Superior temporal gyrus (tissue), 1 donor: Measurements from ENCODE around the gene CLN3.
"Not testable (repeated sequence)": the region's sequence is repeated elsewhere in the genome, so short reads cannot be mapped to it uniquely, and the experiment has no call there.

Source experiments
- DNase-seq: peaks from one replicate; pipeline ENCODE4 v3.0.0-alpha.2; 2016; ENCODE audit errors: extremely low spot score

CLN3 gene

GRCh38 chr16:28513484-28514181, 21.8 kb upstream of the CLN3 start:
- no peak for DNase-seq

- DNase-seq: no peak
Measured at GRCh38 chr16:28511801-28512789, 20.2 kb upstream of the CLN3 start.

GRCh38 chr16:28511031-28511430, 19.2 kb upstream of the CLN3 start:
- no peak for DNase-seq

GRCh38 chr16:28505489-28506137, 13.7 kb upstream of the CLN3 start:
- no peak for DNase-seq

- no peak for DNase-seq
Measured at GRCh38 chr16:28504707-28505404, 13.0 kb upstream of the CLN3 start.

GRCh38 chr16:28503470-28504259, 11.8 kb upstream of the CLN3 start:
- DNase-seq: no peak

- no peak for DNase-seq
Measured at GRCh38 chr16:28502290-28502689, 10.4 kb upstream of the CLN3 start.

- DNase-seq: no peak
Measured at GRCh38 chr16:28501258-28502232, 9.7 kb upstream of the CLN3 start.

GRCh38 chr16:28500476-28501180, 8.8 kb upstream of the CLN3 start:
- DNase-seq: not testable (repeated sequence)

- DNase-seq: no peak
Measured at GRCh38 chr16:28499854-28500253, 8.0 kb upstream of the CLN3 start.

GRCh38 chr16:28498666-28499381, 7.0 kb upstream of the CLN3 start:
- no peak for DNase-seq

GRCh38 chr16:28497861-28498599, 6.2 kb upstream of the CLN3 start:
- DNase-seq: no peak

- no peak for DNase-seq
Measured at GRCh38 chr16:28497386-28497785, 5.5 kb upstream of the CLN3 start.

- no peak for DNase-seq
Measured at GRCh38 chr16:28496844-28497243, 5.0 kb upstream of the CLN3 start.

GRCh38 chr16:28495795-28496749, 4.2 kb upstream of the CLN3 start:
- DNase-seq: no peak

- DNase-seq: no peak
Measured at GRCh38 chr16:28495098-28495793, 3.4 kb upstream of the CLN3 start.
